Activated CD8-positive, alpha-beta memory T cell treated with anti-CD3 and anti-CD28 coated beads for 48 hours (primary cell): ENCODE measurements around the gene UGT1A10.
"Not testable (repeated sequence)": the region's sequence is repeated elsewhere in the genome, so short reads cannot be mapped to it uniquely, and the experiment has no call there.

ENCODE experiments used
- DNase-seq, 3 experiments: peaks; one replicate each; pipeline ENCODE4 v3.0.0-alpha.2; 2020; ENCODE audit warnings: low read depth in 2 of 3, low spot score in 2 of 3

The UGT1A10 gene

GRCh38 chr2:233636306-233636705 lies at the start of gene UGT1A10:
UGT1A10 (plus strand) TSS chr2:233636448; CDS start chr2:233636523, 75 bp downstream.
- DNase-seq: not testable (repeated sequence)

DNA sequence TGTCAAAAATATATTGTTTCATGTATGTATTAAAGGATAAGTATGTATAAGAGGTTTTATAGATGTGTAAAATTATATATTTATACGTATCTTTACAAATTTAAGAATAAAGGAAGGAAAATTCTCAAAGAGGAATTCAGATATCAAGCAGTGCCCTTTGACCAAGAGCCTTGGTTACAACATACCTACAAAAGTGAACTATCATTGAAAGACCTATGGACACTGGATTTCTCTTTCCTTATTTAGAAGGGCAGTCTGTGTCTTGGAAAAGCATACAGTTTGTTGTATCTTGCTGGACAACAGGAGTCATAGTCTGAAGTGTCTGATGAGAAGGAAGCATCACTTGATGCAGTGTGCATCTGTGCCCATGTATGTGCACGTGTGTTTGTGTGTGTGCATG lies 47.8 kb upstream of the UGT1A10 start:
- DNase-seq: no peak

DNA sequence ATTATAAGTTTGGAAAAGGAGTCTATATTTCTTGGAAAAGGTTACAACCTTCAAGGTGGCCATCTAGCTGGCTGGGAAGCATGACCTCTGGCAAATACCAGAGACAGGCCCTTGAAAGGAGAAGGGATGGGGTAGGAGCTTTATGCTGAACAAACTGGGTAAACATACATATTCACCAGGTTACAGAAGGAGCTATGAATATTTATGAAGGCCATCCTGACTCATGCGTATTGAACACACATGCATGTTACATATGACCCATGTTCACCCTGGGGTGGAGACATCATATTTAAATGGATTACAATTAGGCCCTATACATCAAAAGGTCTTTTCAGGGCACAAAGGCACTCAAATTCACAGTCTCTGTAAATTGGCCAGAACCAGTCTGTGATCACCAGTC lies 43.5 kb upstream of the UGT1A10 start:
- DNase-seq: not testable (repeated sequence)

DNA sequence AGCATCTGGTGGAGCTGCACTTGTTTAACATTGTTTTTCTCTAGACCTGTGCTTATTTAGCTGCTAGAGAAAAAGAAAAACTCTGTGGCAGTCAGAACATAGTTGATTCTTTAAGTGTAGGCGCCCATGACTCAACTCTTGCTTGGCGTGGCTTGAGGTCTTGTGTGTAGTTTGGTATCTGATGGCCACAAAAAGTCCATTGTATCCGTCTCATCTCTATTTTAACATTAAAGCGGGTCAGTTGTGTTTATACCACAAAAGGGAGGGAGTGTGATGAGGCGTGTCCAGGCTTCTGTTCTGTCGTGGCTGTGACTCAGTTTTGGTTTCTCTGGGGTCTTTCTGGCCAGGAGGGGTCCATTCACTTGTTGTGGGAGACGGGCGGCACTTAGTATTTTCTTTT lies 43.0 kb upstream of the UGT1A10 start:
- no peak for DNase-seq

DNA sequence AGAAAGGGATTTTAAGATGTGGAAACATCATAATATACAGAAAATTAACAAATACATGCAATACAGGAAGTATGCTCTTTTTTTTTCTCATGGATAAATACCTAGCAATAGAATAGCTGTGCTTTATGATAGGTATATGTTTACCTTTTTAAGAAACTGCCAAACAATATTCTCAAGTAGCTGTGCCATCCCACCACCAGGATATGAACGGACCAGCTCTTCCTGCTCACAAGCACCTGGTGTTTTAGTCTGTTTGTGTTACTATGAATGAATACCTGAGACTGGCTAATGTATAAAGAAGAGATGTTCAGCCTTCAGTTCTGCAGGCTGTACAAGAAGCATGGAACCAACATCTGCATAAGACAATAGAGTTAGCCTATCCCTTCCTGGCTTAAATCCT lies 38.7 kb upstream of the UGT1A10 start:
- no peak for DNase-seq

GRCh38 chr2:233598952-233599351 lies 37.3 kb upstream of the UGT1A10 start:
- DNase-seq: no peak

- no peak for DNase-seq
Measured at GRCh38 chr2:233600386-233600785, 35.9 kb upstream of the UGT1A10 start.

DNA sequence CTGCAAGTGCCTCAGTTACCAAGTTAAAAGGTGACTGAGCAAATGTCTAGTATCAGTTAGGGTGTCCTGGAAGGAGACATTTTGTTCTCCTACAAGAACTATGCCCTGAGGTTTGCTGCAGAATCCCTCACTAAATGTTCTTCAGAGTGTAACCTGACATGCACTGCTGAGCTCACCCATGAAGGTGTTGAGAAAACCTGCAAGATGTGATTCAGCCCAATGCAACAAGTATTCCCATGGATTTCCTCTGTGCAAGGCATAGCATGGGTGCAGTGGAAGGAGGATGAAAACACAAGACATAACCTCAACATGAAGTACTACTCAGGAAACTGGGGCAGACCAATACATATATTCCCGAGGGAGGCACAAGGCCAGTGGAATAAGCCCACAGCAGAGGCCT lies 34.2 kb upstream of the UGT1A10 start:
- DNase-seq: no peak

DNA sequence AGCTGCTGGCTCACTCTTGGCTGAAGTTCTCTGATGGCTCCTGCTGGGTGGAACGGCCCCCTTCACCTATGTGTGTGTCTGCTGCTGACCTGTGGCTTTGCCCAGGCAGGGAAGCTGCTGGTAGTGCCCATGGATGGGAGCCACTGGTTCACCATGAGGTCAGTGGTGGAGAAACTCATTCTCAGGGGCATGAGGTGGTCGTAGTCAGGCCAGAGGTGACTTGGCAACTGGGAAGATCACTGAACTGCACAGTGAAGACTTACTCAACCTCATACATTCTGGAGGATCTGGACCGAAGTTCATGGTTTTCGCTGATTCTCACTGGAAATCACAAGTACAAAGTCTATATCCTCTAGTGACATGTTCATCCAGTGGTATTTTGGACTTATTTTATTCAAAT lies 32.7 kb upstream of the UGT1A10 start:
- DNase-seq: no peak

DNA sequence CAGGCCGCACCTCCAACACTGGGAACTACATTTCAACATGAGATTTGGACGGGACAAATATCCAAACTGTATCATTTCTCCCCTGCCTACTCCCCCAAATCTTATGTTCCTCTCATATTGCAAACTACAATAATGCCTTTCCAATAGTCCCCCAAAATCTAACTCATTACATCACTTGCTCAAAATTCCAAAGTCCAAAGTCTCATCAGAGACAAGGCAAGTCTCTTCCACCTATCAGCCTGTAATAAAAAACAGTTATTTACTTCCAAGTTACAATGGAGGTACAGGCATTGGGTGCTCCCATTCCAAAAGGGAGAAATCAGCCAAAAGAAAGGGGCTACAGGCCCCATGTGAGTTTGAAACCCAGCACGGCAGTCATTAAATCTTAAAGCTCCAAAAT lies 31.4 kb upstream of the UGT1A10 start:
- no peak for DNase-seq

DNA sequence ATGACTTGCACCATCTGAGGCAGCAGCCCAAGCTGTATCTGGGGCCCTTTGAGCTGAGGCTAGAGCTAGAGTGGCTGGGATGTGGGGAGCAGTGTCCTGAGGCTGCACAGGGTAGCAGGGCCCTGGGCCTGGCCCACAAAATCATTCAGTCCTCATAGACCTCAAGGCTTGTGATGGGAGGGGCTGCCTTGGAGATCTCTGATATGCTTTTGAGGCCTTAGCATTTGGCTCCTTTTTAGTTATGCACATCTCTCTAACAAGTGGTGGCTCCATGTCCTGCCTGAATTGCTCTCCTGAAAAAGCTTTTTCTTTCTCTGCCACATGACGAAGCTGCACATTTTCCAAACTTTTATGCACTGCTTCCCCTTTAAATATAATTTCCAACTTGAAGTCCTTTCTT lies 30.6 kb upstream of the UGT1A10 start:
- DNase-seq: no peak

- no peak for DNase-seq
Measured at GRCh38 chr2:233611284-233611683, 25.0 kb upstream of the UGT1A10 start.

DNA sequence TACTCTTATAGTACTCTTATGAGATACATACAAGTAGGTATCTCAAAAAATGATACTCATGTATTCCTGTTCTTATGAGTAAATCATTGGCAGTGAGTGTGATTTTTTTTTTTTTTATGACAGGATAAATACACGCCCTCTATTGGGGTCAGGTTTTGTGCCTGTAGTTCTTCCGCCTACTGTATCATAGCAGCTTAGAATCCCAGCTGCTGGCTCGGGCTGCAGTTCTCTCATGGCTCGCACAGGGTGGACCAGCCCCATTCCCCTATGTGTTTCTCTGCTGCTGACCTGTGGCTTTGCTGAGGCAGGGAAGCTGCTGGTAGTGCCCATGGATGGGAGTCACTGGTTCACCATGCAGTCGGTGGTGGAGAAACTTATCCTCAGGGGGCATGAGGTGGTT lies 18.8 kb upstream of the UGT1A10 start, which contains the start of gene UGT1A8:
TSS of gene UGT1A8 (plus strand) at position 158 of the 400 bp plus-strand sequence. CDS start at position 233, 75 bp downstream.
- DNase-seq: not testable (repeated sequence)

DNA sequence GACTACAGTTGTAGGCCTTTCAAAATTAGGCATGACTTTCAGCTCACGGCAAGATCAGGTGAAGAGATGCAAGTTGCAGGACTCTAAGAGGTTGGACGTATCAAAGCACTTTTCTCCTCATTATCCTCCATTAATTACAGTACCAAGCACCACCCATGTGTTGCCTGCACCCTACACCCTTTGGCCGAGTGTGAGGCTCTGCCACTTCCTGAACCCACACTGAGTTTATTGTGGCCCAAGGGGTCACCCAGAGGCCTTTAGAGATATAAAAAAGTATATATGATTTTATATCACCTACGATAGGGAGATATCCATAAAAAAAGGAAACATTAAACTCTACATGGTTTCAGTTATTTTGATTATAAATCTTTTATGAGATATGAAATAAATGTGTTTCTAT lies 16.0 kb upstream of the UGT1A10 start:
- no peak for DNase-seq

- DNase-seq: not testable (repeated sequence)
Measured at GRCh38 chr2:233621863-233622262, 14.4 kb upstream of the UGT1A10 start.

DNA sequence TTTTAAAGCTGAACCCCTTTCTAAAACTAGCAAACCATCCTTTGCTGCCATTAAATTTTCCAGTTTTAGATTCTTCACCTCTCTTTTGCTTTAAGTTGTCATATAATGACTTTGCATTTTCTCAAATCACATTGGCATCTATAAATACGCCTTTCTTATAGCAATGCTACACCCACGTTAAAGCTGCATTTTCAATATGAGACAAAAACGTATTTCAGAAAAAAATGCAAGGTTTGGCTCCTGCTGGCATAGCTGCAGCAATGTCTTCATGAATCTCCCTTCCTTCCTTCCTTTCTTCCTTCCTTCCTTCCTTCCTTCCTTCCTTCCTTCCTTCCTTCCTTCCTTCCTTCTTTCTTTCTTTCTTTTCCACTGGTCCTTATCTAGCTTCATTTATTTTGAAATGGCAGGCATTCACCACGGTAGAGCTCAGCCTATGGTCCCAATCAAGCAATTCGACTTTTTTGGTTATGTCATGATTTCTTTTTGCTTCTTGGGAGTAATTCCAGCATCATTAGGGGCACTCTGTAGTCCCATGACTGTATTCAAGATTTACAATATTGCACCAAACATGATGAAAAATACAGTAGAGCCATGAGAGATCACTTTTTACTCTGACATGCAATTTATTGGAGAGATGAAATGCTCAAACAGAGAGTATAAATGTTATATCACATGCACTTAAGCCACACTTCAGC lies 8.8 kb upstream of the UGT1A10 start:
- no peak for DNase-seq

DNA sequence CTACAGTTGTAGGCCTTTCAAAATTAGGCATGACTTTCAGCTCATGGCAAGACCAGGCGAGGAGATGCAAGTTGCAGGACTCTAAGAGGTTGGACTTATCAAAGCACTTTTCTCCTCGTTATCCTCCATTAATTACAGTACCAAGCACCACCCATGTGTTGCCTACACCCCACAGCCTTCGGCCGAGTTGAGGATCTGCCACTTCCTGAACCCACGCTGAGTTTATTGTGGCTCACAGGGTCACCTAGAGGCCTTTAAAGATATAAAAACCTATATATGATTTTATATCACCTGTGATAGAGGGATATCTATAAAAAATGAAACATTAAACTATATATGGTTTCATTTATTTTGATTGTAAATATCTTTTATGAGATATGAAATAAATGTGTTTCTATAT lies 2.6 kb downstream of the UGT1A10 start:
- no peak for DNase-seq

- no peak for DNase-seq
Measured at GRCh38 chr2:233639860-233640259, 3.6 kb downstream of the UGT1A10 start.

DNA sequence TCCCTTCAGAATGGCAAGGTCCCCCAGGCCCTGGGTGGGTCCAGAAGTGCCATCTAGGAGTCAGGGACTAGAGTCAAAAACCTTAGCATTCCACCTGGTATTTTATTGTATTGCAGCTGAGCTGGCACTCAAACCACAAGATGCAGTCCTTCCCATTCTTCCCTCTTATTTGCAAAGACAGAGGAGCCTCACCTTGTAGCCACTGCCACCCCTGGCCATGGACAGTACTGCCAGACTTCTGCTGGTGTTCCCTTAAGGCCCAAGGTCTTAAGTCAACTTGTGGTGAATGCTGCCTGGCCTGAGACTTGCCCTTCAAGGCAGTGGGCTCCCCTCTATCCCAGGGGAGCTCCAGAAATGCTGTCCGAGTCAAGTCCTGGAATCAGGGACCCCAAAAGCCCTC lies 6.9 kb downstream of the UGT1A10 start:
- DNase-seq: no peak

DNA sequence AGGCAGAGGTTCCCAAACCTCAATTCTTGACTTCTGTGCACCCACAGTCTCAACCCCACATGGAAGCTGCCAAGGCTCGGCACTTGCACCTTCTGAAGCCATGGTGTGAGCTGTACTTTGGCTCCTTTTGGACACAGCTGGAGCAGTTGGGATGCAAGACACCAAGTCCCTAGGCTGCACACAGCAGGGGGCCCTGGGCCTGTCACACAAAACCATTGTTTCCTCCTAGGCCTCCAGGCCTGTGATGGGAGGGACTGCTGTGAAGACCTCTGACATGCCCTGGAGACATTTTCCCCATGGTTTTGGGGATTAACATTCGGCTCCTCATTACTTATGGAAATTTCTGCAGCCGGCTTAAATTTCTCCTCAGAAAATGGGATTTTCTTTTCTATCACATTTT lies 9.8 kb downstream of the UGT1A10 start:
- not testable (repeated sequence) for DNase-seq

DNA sequence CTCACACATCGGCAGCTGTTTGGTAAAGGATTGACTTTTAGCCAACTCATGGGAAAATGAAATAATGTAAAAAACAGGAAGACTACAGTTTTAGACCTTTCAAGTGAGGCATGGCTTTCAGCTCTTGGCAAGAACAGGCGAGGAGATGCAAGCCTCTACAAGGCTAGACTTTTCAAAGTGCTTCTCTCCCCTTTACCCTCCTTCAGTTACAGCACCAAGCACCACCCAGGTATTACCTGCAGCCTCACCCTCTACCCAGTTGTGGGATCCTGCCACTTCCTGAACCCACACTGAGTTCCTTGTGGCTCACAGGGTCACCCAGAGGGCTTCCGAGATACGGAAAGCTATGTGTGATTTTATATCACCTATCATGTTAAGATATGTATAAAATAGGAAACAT lies 14.7 kb downstream of the UGT1A10 start:
- no peak for DNase-seq

GRCh38 chr2:233651430-233651829 lies 15.2 kb downstream of the UGT1A10 start:
- DNase-seq: no peak

- no peak for DNase-seq
Measured at GRCh38 chr2:233654501-233654900, 18.3 kb downstream of the UGT1A10 start.
